Stimulated activated CD4-positive, alpha-beta T cell treated with anti-CD3 and anti-CD28 coated beads, Interleukin-15, amount 100 ng/mL, for 24 hours (primary cell): ENCODE measurements around the gene TAGLN.
A peak's percentile ranks its signal among the peaks of the same experiment; 100 is the strongest.

Experiments
- DNase-seq: peaks from one replicate; pipeline ENCODE4 v3.0.0-alpha.2; 2020

TAGLN gene

GRCh38 chr11:117199053-117199915 lies at the start of gene TAGLN:
Gene TAGLN, plus strand, starts transcription at chr11:117199370. Its CDS starts 3,644 bp downstream, at chr11:117203014.
- no peak for DNase-seq

GRCh38 chr11:117152066-117152465 lies 47.1 kb upstream of the TAGLN start:
- no peak for DNase-seq

DNA sequence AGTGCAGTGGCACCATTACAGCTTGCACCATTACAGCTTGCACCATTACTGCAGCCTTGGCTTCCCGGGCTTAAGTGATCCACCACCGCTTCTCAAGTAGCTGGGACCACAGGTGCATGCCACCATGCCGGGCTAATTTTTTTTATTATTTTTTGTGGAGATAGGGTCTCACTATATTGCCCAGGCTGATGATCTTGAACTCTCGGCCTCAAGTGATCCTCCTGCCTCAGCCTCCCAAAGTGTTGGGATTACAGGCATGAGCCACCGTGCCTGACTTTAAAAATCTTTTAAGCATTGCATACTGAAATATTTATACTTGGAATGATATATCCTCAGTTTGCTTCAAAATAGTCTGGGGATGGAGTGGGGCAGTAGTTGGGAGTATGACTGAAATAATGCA lies 44.7 kb upstream of the TAGLN start:
- no peak for DNase-seq

- no peak for DNase-seq
These were observed 41.7 kb upstream of the TAGLN start for GRCh38 chr11:117157507-117157906.

DNA sequence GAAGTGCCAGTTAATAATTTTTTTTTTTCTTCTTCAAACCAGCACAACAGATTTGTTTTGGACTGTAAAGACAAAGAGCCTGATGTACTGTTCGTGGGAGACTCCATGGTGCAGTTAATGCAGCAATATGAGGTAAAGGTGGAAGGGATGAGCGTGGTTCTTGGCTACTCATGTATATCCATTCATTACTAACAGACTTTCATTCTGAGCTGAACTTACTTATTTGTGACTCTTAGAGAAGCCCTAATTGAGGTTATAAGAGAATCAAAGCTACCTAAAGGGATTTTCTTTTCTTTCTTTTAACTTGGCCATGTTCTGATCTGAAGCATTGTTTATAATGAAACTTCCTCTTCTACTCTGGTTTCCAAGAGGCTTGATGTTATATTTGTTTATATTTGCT lies 39.3 kb upstream of the TAGLN start:
- DNase-seq, result no peak

- no peak for DNase-seq
These were observed 38.3 kb upstream of the TAGLN start for GRCh38 chr11:117160826-117161225.

DNA sequence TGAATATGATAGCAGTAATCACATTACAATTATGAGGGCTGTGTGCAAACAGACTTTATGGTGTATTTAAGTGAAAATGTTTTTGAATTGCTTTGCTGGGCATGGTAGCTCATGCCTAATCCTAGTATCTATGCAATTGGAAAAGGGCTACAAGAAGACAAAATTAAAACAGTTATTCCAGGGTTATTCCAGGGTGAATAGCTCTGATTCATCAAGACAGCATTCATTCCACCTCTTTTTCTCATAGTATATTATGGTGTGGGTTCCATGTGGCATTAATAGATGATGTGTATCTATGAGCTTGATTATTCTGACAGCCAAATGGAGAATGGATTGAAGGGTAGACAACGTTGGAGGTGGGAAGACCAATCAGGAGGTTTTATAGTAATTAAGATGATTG lies 32.7 kb upstream of the TAGLN start:
- DNase-seq, result no peak

- no peak for DNase-seq
These were observed 29.4 kb upstream of the TAGLN start for GRCh38 chr11:117169736-117170135.

DNA sequence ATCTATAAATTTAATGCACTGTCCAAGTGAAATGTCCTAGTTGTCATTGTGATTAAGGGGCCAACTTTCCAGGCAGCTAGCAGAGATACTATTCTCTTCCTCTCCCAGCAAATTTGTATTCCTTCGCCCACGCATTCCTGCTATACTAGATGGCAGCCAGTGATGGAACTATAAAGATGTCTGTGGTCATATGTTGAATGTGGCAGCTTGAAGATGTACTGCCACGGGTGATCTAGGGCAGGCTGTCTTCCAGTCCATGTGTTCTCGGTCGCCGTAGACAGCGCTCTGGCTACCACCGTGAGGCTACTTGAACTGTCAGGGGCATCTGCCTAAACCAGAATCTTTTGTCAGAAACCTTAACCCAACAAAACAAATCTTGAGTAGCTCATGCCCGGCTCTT lies 29.0 kb upstream of the TAGLN start:
- DNase-seq, result no peak

GRCh38 chr11:117171007-117171403 lies 28.2 kb upstream of the TAGLN start:
- DNase-seq, result no peak

DNA sequence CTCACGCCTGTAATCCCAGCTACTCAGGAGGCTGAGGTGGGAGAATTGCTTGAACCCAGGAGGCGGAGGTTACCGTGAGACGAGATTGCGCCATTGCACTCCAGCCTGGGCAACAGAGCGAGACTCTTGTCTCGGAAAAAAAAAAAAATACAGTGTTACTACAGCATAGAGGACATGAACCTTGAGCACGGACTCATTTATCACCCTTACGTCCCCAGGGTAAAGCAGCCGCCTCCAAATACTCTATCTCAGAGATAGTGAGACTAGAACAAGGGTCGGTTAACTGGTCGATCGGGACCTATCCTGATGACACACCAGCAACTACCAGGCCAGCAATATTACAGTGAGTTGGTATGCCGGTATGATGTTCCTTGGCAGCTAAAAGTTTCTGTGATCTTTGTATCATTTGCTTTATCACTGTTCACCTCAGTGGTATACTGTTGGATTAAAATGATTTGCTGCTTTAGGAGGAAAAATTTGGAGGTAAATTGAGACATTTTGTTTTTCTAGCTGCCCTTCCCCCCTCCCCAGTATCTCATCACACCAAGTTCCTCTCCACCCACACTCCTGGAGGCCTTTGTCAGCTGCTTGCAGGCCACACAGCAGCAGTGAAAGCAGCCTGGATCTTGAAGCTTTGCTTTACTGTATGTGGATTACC lies 27.6 kb upstream of the TAGLN start:
- no peak for DNase-seq

- no peak for DNase-seq
These were observed 26.3 kb upstream of the TAGLN start for GRCh38 chr11:117172724-117173421.

- no peak for DNase-seq
These were observed 24.1 kb upstream of the TAGLN start for GRCh38 chr11:117175104-117175503.

- no peak for DNase-seq
These were observed 23.4 kb upstream of the TAGLN start for GRCh38 chr11:117175781-117176180.

GRCh38 chr11:117176186-117176585 lies 23.0 kb upstream of the TAGLN start:
- DNase-seq, result no peak

GRCh38 chr11:117177534-117178209 lies 21.5 kb upstream of the TAGLN start:
- DNase-seq, result no peak

DNA sequence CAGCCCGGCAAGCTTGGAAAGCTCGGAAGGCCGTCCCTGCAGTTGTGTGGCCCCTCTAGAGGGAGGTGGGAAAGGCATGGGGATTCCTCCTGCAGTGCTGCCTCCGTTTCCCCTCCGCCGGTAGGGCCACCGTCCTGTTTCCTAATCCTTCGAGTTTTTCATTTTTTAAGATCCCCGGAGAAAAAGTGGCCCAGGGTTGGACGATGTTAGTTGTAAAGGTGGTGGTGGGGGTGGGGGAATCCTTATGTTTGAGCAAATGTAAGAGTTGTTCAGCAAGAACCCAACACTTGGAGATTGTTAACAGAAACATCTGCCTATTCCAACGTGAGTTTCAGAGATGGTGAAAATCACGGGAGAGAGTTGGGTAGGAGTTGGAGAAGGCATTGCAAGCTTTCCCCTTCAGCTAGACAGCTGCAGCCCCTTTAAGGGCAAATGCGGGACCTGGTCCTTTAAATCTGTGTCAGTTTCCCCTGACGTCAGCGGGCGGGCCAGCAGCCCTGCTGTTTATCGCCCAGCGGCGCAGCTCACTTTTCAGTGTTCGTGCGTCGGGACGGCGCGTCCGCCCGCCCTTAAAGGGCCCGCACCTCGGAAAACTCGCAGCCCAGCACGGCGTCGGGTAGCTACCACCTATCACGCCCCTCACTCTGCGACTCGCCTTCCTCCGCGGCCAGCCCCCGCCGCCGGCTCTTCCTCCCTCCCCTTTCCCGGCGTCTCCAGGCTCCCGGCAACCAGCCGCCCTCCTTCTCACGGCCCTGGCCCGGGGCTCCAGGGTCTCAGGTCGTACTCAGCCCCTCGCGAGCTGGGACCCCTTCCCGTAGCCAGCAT lies 20.7 kb upstream of the TAGLN start, which contains the start of gene SIDT2:
Gene SIDT2 (plus strand): TSS at position 534 of the 825 bp plus-strand sequence. CDS start 521 bp downstream, outside the sequence.
- DNase-seq, result peak; percentile 94

GRCh38 chr11:117179048-117179999 lies 19.8 kb upstream of the TAGLN start:
- DNase-seq, result peak; percentile 63

DNA sequence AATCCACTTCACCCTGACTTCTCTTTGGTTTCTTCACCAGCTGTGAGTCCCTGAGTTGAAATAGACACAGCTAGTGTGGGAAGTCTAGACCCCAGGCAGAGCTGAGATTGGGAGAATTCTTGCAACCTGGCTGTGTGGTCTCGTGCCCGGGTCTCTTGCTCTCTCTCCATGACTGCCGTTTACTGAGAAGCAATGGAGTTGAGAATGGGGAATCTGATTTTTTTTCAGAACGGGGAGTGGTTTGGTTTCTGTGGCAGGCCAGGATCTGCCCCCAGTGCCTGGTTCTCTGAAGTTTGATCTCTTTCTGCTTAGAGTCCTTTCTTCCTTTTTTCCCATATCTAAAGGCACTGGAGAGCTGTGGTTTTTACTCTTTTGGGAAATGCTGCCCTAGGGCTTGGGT lies 19.1 kb upstream of the TAGLN start:
- DNase-seq, result no peak

- peak; percentile 75 for DNase-seq
These were observed 18.2 kb upstream of the TAGLN start for GRCh38 chr11:117180661-117181585.
